ENCODE results near the gene ZNF444.

The ZNF444 gene

GRCh38 chr19:56118666-56119581 is 22.2 kb upstream of the ZNF444 start:
- DNase-seq (ENCODE audit: low read depth): no peak
- no peak for TF ChIP-seq CTCF (IDR thresholded peaks at IDR 0.05; ENCODE audit: control insufficient read depth, insufficient read depth, low read depth, low read length, missing control alignments)
- peak overlapping the region; percentile 58 for H3K4me3 ChIP-seq (ENCODE audit: control insufficient read depth, low read depth, low read length)

- peak overlapping the region; percentile 58 for H3K4me3 ChIP-seq (ENCODE audit: control insufficient read depth, low read depth, low read length)
- DNase-seq (ENCODE audit: low read depth): no peak
- TF ChIP-seq CTCF (IDR thresholded peaks at IDR 0.05; ENCODE audit: control insufficient read depth, insufficient read depth, low read depth, low read length, missing control alignments): no peak
Observed at GRCh38 chr19:56119582-56119978, 21.5 kb upstream of the ZNF444 start.

GRCh38 chr19:56120002-56120370 is 21.1 kb upstream of the ZNF444 start:
- peak overlapping the region; percentile 58 for H3K4me3 ChIP-seq (ENCODE audit: control insufficient read depth, low read depth, low read length)
- DNase-seq (ENCODE audit: low read depth): no peak
- no peak for TF ChIP-seq CTCF (IDR thresholded peaks at IDR 0.05; ENCODE audit: control insufficient read depth, insufficient read depth, low read depth, low read length, missing control alignments)

GRCh38 chr19:56120371-56121179 is 20.5 kb upstream of the ZNF444 start:
- peak; percentile 23 for TF ChIP-seq CTCF (IDR thresholded peaks at IDR 0.05; ENCODE audit: control insufficient read depth, insufficient read depth, low read depth, low read length, missing control alignments)
- H3K4me3 ChIP-seq (ENCODE audit: control insufficient read depth, low read depth, low read length): peak overlapping the region; percentile 58
- DNase-seq (ENCODE audit: low read depth): no peak

GRCh38 chr19:56121180-56122167 is 19.6 kb upstream of the ZNF444 start, which contains the start of gene ZNF787:
Gene ZNF787 (minus strand): TSS chr19:56121295. CDS start chr19:56103217, 18,078 bp downstream.
- peak within 1 kb of the TSS; percentile 58 for H3K4me3 ChIP-seq (ENCODE audit: control insufficient read depth, low read depth, low read length)
- no peak for TF ChIP-seq CTCF (IDR thresholded peaks at IDR 0.05; ENCODE audit: control insufficient read depth, insufficient read depth, low read depth, low read length, missing control alignments)
- DNase-seq (ENCODE audit: low read depth): peak; percentile 81

All from AG09309 (cell line).